Measurements from ENCODE around the gene SNX27.
A peak's percentile ranks its signal among the peaks of the same experiment; 100 is the strongest.
"Not testable (repeated sequence)": the region's sequence is repeated elsewhere in the genome, so short reads cannot be mapped to it uniquely, and the experiment has no call there.

SNX27 gene

DNA sequence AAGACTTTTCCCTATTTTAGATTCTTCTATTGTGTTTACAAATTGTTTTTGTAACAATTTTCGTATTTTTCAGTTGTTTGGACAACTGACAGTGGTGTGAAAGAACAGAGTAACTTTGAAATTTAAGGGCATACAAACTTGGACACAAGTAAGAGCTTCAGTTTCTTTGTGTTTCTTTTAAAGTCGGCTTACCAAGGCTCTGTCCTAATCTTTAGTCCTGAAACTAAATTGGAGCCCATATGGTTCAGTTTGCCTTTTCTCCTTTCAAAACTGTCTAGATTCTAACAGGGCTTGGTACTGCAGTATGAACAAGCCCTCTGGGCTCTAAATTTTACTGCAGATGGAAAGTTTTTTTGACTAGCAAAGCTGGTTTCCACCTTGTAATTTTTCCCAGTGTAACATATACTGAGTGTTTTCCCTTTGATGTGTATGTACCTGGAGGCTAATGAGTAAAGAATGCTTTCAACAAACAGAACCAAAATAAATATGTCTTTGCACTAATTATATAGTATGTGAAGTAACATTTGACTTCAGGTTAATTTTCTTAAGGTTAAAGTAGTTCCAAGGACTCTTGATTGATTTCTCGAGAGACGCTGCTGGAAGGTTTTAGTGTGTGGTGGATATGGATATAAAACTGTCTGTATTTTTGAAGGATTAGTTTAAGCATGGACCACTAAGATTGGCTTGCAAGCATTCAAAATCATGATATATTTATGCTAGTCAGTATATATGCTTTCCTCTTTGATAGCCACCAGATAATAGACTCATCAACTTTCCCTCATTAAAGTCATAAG is 4.1 kb downstream of the SNX27 start:
- TF ChIP-seq, protein P1, sequence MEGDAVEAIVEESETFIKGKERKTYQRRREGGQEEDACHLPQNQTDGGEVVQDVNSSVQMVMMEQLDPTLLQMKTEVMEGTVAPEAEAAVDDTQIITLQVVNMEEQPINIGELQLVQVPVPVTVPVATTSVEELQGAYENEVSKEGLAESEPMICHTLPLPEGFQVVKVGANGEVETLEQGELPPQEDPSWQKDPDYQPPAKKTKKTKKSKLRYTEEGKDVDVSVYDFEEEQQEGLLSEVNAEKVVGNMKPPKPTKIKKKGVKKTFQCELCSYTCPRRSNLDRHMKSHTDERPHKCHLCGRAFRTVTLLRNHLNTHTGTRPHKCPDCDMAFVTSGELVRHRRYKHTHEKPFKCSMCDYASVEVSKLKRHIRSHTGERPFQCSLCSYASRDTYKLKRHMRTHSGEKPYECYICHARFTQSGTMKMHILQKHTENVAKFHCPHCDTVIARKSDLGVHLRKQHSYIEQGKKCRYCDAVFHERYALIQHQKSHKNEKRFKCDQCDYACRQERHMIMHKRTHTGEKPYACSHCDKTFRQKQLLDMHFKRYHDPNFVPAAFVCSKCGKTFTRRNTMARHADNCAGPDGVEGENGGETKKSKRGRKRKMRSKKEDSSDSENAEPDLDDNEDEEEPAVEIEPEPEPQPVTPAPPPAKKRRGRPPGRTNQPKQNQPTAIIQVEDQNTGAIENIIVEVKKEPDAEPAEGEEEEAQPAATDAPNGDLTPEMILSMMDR (IDR thresholded peaks at IDR 0.05; ENCODE audit: low read depth, low read length), result no peak
- TF ChIP-seq MYC (IDR thresholded peaks at IDR 0.05; ENCODE audit: low read depth, low read length), result no peak
- no peak for TF ChIP-seq MAX (IDR thresholded peaks at IDR 0.05; ENCODE audit: low read depth, low read length)
- no peak for TF ChIP-seq POLR2A (IDR thresholded peaks at IDR 0.05; ENCODE audit: extremely low read depth, insufficient read length)
- no peak for DNase-seq (ENCODE audit: low read depth)
- peak overlapping the region; percentile 32 for H3K4me3 ChIP-seq (ENCODE audit: low read depth, low read length)

- no peak for DNase-seq (ENCODE audit: low read depth)
- TF ChIP-seq, protein P1 (IDR thresholded peaks at IDR 0.05; ENCODE audit: low read depth, low read length), result no peak
- TF ChIP-seq MAX (IDR thresholded peaks at IDR 0.05; ENCODE audit: low read depth, low read length), result no peak
- TF ChIP-seq MYC (IDR thresholded peaks at IDR 0.05; ENCODE audit: low read depth, low read length), result no peak
- no peak for TF ChIP-seq POLR2A (IDR thresholded peaks at IDR 0.05; ENCODE audit: extremely low read depth, insufficient read length)
- peak overlapping the region; percentile 32 for H3K4me3 ChIP-seq (ENCODE audit: low read depth, low read length)
Measured at GRCh38 chr1:151616505-151616849, 4.6 kb downstream of the SNX27 start.

DNA sequence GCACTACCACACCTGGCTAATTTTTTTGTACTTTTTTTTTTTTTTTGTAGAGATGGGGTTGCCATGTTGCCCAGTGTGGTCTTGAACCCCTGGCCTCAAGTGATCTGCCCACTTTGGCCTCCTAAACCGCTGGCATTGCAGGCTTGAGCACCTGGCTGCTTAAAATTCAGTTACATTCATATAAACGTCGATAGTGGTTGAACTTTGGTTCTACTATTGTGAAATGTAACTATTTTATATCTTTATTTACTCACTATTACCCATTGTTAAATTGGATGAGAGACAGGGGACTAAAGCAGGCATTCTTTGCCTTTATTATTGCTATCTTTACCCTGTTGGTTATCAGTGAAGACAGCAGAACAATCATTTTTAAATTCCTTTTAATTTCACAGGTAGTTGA is 6.2 kb downstream of the SNX27 start:
- no peak for TF ChIP-seq MYC (IDR thresholded peaks at IDR 0.05; ENCODE audit: low read depth, low read length)
- DNase-seq (ENCODE audit: low read depth), result no peak
- H3K4me3 ChIP-seq (ENCODE audit: low read depth, low read length), result no peak overlapping the region

DNA sequence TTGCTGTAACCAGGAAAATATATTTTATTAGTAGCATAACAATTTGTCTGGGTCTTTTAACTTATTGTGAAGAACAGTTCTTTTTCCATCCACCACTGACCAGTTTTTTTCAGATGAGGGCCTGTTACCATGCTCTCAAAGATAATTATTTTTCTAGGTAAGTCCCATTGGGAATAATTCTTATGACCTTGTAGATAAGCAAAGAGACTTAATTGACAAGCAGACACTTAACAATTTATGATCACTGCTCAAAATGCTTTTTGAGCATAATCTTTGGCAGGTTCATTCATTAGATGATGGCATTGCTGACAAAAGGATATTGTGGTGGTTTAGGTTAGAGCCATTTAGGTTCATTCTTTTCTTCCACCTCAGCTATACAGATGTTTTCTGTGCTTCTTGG is 6.6 kb downstream of the SNX27 start:
- no peak for DNase-seq (ENCODE audit: low read depth)
- TF ChIP-seq, protein P1 (IDR thresholded peaks at IDR 0.05; ENCODE audit: low read depth, low read length), result no peak
- TF ChIP-seq POLR2A (IDR thresholded peaks at IDR 0.05; ENCODE audit: extremely low read depth, insufficient read length), result no peak
- TF ChIP-seq MAX (IDR thresholded peaks at IDR 0.05; ENCODE audit: low read depth, low read length), result no peak
- no peak overlapping the region for H3K4me3 ChIP-seq (ENCODE audit: low read depth, low read length)

DNA sequence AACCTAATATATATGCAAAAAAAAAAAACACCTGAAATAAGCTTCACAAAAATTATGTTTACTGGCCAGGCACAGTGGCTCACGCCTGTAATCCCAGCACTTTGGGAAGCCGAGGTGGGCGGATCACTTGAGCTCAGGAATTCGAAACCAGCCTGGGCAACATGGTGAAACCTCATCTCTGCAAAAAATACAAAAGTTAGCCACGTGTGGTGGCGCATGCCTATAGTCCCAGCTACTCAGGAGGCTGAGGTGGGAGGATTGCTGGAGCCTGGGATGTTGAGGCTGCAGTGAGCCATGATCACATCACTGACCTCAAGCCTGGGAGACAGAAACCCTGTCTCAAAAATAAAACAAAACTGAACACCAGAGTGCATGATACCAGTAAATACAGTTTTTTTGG is 7.1 kb downstream of the SNX27 start:
- DNase-seq (ENCODE audit: low read depth); H3K4me3 ChIP-seq (ENCODE audit: low read depth, low read length): not testable (repeated sequence)

DNA sequence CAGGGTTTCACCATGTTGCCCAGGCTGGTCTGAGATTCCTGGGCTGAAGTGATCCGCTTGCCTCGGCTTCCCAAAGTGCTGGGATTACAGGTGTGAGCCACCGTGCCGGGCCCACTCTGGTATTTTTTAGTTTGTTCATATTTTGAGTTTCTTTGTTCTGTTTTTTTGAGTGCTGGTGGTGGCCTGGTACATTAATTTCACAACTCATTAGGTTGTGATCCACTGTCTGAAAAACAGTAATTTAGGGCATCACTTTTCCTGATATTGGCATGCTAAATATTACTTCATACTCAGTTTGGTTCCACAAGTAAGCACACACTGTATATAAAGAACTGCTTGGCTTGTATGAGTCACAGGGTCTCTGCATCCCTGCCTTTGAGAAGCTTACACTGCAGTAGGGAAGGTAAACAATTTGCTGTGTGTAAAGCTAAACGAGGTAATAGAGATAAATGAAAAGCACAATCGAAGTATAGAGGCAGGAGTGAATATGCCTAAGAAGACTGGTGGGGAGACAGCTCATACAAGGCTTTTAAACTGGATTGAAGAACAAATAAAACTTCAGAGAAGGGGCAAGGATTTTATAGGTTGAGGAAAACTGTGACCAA is 7.7 kb downstream of the SNX27 start:
- TF ChIP-seq, protein P1 (IDR thresholded peaks at IDR 0.05; ENCODE audit: low read depth, low read length), result no peak
- TF ChIP-seq POLR2A (IDR thresholded peaks at IDR 0.05; ENCODE audit: extremely low read depth, insufficient read length) (no peak), MAX (IDR thresholded peaks at IDR 0.05; ENCODE audit: low read depth, low read length) (no peak), MYC (IDR thresholded peaks at IDR 0.05; ENCODE audit: low read depth, low read length) (no peak)
- DNase-seq (ENCODE audit: low read depth), result peak; percentile 29
- no peak overlapping the region for H3K4me3 ChIP-seq (ENCODE audit: low read depth, low read length)

DNA sequence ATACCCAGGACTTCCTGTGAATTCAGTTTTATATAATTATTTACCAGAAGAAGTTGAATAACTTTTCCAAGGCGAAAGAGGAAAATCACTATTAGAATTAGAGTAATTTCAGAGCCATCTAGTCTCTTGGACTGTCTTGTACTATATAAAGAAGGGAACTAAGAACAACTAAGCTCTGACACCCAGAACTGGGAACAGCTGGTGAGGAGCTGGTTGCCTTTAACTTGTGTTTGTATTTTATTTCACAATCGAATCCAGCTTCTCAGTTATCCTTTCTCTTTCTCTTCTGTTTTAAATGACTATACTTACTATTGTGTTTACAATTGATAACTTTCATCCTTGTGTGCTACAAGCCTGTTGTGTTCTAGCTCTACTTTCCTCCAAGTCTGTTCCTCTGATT is 8.4 kb downstream of the SNX27 start:
- TF ChIP-seq, protein P1 (IDR thresholded peaks at IDR 0.05; ENCODE audit: low read depth, low read length), result no peak
- TF ChIP-seq MYC (IDR thresholded peaks at IDR 0.05; ENCODE audit: low read depth, low read length) (no peak), POLR2A (IDR thresholded peaks at IDR 0.05; ENCODE audit: extremely low read depth, insufficient read length) (no peak), MAX (IDR thresholded peaks at IDR 0.05; ENCODE audit: low read depth, low read length) (no peak)
- peak; percentile 20 for DNase-seq (ENCODE audit: low read depth)
- no peak overlapping the region for H3K4me3 ChIP-seq (ENCODE audit: low read depth, low read length)

Measured in NB4 (cell line).